Glutamatergic neuron (in vitro differentiated cells): Measurements from ENCODE around the gene PTGR2. TPM values are rescaled to one million over a fixed set of nuclear protein-coding genes. Genes with fewer than 3 reads are reported as not detected.
"Not testable (repeated sequence)": the region's sequence is repeated elsewhere in the genome, so short reads cannot be mapped to it uniquely, and the experiment has no call there.

Experiments
- DNase-seq: peaks from one replicate; pipeline ENCODE4 v3.0.0; 2022
- H3K27ac Mint-ChIP-seq: one replicate; pipeline ENCODE4 v1.8.0; 2020; ENCODE audit warnings: mild to moderate bottlenecking, mixed read lengths, inconsistent platforms; ENCODE audit not compliant: unreplicated experiment
- H3K27me3 Mint-ChIP-seq: one replicate; pipeline ENCODE4 v1.8.0; 2020; ENCODE audit warnings: mild to moderate bottlenecking, moderate library complexity, mixed read lengths, inconsistent platforms; ENCODE audit not compliant: unreplicated experiment
- H3K36me3 Mint-ChIP-seq: one replicate; pipeline ENCODE4 v1.8.0; 2020; ENCODE audit warnings: mild to moderate bottlenecking, mixed read lengths, inconsistent platforms; ENCODE audit not compliant: unreplicated experiment
- H3K4me1 Mint-ChIP-seq: one replicate; pipeline ENCODE4 v1.8.0; 2020; ENCODE audit warnings: mild to moderate bottlenecking, low read depth, mixed read lengths, inconsistent platforms; ENCODE audit not compliant: unreplicated experiment
- H3K4me3 Mint-ChIP-seq: one replicate; pipeline ENCODE4 v1.8.0; 2020; ENCODE audit warnings: mild to moderate bottlenecking, mixed read lengths, inconsistent platforms; ENCODE audit not compliant: unreplicated experiment
- H3K9me3 Mint-ChIP-seq: one replicate; pipeline ENCODE4 v1.8.0; 2020; ENCODE audit warnings: mild to moderate bottlenecking, moderate library complexity, mixed read lengths, inconsistent platforms; ENCODE audit not compliant: unreplicated experiment
- total RNA-seq: library from RNA; stranded (reverse); fragmentation: NEBNext Ultra II Directional; extraction: Animal tissue kit (Norgen Biotek cat#: 25700); gene quantifications from one replicate; pipeline ENCODE4 v1.2.1, GENCODE V29; 2021; ENCODE audit not compliant: unreplicated experiment
- TF ChIP-seq, protein P1 (sequence below): fragments of 200-600 bp; sonication (generic); IDR thresholded peaks from one replicate; pipeline ENCODE4 v1.5.0; 2021; ENCODE audit not compliant: partially characterized antibody, unreplicated experiment

PTGR2 gene
- total RNA-seq, 1 donor from 2014 or later: 8.7 TPM

DNA sequence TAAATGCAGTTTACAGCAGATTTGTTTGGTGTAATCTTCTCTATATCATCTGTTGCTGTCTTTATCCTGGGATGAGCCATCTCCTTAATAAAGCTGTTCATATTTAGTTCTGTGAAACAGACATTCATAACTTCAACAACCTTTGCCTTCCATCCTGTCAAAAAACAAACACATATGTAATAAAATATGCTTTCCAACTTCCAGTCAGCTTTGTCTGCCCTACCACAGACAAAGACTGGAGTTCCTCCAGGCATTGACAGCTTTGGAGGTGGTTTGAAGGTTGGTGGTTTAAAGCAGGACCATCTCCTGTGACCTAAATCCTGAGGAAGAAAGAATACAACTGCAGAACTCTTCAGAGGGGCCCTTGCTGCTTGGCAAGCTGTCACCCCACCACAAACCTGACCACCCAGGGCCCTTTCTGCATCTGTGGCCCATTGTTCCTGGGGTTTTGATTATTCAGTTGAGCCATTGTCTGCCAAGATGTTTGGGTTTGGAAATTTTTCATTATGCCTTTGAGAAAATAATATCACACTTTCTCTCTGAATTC lies 28.2 kb upstream of the PTGR2 start:
- H3K36me3 Mint-ChIP-seq: no peaks in the 10 kb centered on the region
- DNase-seq: no peak
- no peak overlapping the region for H3K27ac Mint-ChIP-seq
- H3K4me3 Mint-ChIP-seq: no peak overlapping the region
- TF ChIP-seq, protein P1, sequence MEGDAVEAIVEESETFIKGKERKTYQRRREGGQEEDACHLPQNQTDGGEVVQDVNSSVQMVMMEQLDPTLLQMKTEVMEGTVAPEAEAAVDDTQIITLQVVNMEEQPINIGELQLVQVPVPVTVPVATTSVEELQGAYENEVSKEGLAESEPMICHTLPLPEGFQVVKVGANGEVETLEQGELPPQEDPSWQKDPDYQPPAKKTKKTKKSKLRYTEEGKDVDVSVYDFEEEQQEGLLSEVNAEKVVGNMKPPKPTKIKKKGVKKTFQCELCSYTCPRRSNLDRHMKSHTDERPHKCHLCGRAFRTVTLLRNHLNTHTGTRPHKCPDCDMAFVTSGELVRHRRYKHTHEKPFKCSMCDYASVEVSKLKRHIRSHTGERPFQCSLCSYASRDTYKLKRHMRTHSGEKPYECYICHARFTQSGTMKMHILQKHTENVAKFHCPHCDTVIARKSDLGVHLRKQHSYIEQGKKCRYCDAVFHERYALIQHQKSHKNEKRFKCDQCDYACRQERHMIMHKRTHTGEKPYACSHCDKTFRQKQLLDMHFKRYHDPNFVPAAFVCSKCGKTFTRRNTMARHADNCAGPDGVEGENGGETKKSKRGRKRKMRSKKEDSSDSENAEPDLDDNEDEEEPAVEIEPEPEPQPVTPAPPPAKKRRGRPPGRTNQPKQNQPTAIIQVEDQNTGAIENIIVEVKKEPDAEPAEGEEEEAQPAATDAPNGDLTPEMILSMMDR: no peak
- peaks cover 2% of the 10 kb centered on the region for H3K9me3 Mint-ChIP-seq
- H3K27me3 Mint-ChIP-seq: no peaks in the 10 kb centered on the region
- H3K4me1 Mint-ChIP-seq: no peaks in the 10 kb centered on the region

DNA sequence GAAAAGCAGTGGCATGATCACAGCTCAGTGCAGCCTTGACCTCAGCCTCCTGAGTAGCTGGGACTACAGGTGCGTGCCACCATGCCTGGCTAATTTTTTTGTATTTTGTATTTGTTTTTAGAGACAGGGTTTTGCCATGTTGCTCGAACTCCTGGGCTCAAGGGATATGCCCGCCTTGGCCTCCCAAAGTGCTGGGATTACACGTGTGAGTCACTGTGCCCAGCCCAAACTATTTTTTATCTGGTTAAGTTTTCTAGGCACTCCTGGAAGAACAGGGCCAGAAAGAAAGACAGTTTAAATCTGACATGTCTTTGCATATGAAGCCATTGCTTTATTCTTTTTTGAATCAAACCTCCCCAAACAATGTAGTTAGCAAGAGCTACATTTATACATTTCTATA lies 27.5 kb upstream of the PTGR2 start:
- no peaks in the 10 kb centered on the region for H3K36me3 Mint-ChIP-seq
- DNase-seq: no peak
- TF ChIP-seq, protein P1: no peak
- H3K4me1 Mint-ChIP-seq: no peaks in the 10 kb centered on the region
- H3K27me3 Mint-ChIP-seq: no peaks in the 10 kb centered on the region
- H3K27ac Mint-ChIP-seq: no peak overlapping the region
- H3K9me3 Mint-ChIP-seq: peaks cover 2% of the 10 kb centered on the region
- H3K4me3 Mint-ChIP-seq: no peak overlapping the region

- Mint-ChIP-seq H3K27me3 (no peaks in the 10 kb centered on the region), H3K4me1 (no peaks in the 10 kb centered on the region), H3K36me3 (no peaks in the 10 kb centered on the region), H3K9me3 (peaks cover 2% of the 10 kb centered on the region), H3K4me3 (no peak overlapping the region), H3K27ac (no peak overlapping the region)
- TF ChIP-seq, protein P1: no peak
- DNase-seq: no peak
Measured at GRCh38 chr14:73824536-73824935, 27.1 kb upstream of the PTGR2 start.

DNA sequence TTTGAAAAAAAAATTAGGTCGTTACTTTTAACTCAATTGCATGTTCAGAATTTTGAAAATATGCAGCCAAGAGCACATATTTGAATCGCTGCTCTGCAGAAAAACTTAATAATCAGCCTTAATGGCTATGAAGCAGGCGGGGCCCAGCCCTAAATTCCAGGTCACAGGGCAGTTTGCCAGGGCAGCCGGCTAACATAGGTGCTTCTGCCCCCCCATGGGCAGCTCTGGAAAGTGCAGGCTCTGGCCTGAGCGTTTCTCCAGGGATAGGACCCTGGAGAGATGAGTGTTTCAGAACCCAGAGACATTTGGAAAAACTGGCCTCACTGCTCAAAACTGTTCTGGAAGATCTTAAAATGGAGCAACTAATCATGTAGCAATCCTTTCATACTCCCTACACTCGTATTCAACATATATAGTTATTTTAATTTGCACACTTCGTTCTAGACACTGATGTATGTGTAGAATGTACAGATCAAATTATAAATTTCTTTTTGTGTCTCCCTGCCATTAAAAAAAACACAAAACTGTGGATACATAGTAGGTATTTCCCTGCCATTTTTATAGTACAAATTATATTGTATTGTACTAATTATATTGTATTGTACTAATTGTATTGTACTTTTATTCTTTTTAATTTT lies 26.0 kb upstream of the PTGR2 start:
- no peaks in the 10 kb centered on the region for H3K4me1 Mint-ChIP-seq
- H3K9me3 Mint-ChIP-seq: peaks cover 2% of the 10 kb centered on the region
- H3K27me3 Mint-ChIP-seq: no peaks in the 10 kb centered on the region
- TF ChIP-seq, protein P1: peak; percentile 80
- H3K4me3 Mint-ChIP-seq: no peak overlapping the region
- H3K27ac Mint-ChIP-seq: no peak overlapping the region
- no peaks in the 10 kb centered on the region for H3K36me3 Mint-ChIP-seq
- DNase-seq: peak; percentile 86

DNA sequence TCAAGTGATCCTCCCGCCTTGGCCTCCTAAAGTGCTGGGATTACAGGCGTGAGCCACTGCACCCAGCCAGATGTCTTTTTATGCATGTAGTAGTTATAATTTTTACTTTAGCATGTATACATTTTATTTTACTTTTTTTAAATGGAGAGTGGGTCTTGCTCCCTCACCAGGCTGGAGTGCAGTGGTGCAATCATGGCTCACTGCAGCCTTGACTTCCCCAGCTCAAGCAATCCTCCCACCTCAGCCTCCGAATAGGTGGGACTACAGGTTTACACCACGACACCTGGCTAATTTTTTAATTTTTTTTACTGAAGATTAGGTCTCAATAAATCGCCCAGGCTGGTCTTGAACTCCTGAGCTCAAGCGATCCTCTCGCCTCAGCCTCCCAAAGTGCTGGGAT lies 24.4 kb upstream of the PTGR2 start:
- DNase-seq, H3K9me3 Mint-ChIP-seq, H3K4me1 Mint-ChIP-seq, H3K36me3 Mint-ChIP-seq, H3K4me3 Mint-ChIP-seq, H3K27me3 Mint-ChIP-seq, H3K27ac Mint-ChIP-seq: not testable (repeated sequence)
